GM12872 (cell line): ENCODE results near the gene KIRREL3.

Source experiments
- CTCF ChIP-seq: IDR thresholded peaks from 3 replicates; pipeline ENCODE4 v1.5.1; 2011; ENCODE audit warnings: low read depth, mild to moderate bottlenecking, low read length, moderate library complexity; ENCODE audit not compliant: insufficient read depth

Gene KIRREL3

GRCh38 chr11:126546191-126546590 lies 454.4 kb downstream of the KIRREL3 start:
- no peak for TF ChIP-seq CTCF

- no peak for TF ChIP-seq CTCF
These were observed 455.5 kb downstream of the KIRREL3 start for GRCh38 chr11:126545057-126545555.

- no peak for TF ChIP-seq CTCF
These were observed 456.2 kb downstream of the KIRREL3 start for GRCh38 chr11:126544108-126545056.

DNA sequence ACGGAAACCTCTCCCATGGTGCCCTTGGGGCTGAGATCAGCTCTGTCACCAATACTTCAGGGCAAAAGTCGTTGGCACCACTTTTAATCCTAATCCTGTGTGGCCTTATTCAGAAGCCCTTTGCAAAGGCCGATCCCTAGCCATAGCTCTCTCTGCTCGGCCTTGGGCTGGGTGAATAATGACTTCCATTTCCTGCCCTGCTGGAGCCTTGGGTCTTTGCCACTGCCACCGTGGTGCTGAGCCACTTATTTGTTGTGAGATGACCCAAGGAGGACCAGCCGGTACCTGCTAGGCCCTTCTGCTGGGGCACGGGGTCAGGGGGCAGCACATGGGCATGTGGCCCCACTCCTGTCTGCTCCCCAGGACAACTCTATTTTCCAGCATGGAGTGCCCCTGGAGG lies 456.9 kb downstream of the KIRREL3 start:
- no peak for TF ChIP-seq CTCF

DNA sequence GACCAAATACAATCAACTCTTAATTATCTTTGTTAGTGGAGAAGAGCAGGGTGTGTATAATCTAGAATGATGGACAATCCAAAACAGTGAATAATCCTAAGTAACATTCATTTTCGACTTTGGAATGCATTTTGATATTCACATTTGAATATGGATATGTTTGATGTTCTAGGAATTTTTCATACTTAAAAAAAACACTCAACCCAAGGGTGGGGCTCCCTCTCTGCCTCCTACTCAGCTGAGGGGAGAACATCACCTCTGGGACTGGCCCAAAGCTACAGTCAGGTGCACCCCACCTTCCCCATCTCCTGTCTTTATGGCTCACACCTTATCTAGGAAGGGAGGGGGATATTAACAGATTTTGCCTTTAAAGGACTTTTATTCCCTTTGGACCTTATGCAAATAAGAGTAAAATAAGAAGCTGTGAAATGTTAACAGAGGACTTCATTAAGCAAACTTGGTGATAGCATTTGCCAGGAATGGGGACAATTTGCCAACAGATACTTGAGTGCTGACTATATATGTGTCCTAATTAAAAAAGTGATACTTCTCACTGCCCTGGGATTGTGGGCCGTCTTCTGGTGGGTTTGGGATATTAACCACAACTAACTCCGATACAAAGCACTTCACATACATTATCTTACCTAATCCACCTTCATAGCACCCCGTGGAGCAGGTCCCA lies 458.1 kb downstream of the KIRREL3 start:
- no peak for TF ChIP-seq CTCF

DNA sequence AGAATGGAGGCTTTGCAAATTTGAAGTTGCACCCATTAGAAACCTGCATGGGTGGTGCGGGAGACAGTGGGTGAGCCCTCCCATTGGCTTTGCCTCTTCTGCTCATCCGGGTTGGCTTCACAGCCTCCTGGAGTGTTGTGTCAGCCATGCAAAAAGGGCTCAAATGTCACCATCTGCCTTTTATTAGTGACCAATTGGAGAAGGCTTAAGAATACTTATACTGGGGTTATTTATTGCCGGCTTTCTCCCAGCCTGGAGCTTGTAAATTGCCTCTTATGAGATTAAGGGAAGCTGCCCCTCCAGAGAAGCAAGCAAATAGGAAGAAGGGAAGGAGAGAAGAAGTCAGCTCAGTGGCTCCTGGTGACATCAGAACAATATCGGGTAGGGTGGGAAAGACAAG lies 462.5 kb downstream of the KIRREL3 start:
- no peak for TF ChIP-seq CTCF

GRCh38 chr11:126537492-126537891 lies 463.1 kb downstream of the KIRREL3 start:
- TF ChIP-seq CTCF = no peak
